Measurements from ENCODE around the gene ANKRD11.
"Not testable (repeated sequence)": the region's sequence is repeated elsewhere in the genome, so short reads cannot be mapped to it uniquely, and the experiment has no call there.

ANKRD11 gene

GRCh38 chr16:89268987-89269735 is 221.2 kb downstream of the ANKRD11 start:
- H3K27ac ChIP-seq, result no peak overlapping the region
- no peak for TF ChIP-seq ZFX (IDR thresholded peaks at IDR 0.05; ENCODE audit: borderline replicate concordance)
- TF ChIP-seq, protein P1, sequence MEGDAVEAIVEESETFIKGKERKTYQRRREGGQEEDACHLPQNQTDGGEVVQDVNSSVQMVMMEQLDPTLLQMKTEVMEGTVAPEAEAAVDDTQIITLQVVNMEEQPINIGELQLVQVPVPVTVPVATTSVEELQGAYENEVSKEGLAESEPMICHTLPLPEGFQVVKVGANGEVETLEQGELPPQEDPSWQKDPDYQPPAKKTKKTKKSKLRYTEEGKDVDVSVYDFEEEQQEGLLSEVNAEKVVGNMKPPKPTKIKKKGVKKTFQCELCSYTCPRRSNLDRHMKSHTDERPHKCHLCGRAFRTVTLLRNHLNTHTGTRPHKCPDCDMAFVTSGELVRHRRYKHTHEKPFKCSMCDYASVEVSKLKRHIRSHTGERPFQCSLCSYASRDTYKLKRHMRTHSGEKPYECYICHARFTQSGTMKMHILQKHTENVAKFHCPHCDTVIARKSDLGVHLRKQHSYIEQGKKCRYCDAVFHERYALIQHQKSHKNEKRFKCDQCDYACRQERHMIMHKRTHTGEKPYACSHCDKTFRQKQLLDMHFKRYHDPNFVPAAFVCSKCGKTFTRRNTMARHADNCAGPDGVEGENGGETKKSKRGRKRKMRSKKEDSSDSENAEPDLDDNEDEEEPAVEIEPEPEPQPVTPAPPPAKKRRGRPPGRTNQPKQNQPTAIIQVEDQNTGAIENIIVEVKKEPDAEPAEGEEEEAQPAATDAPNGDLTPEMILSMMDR (IDR thresholded peaks at IDR 0.05), result no peak

GRCh38 chr16:89268585-89268984 is 221.8 kb downstream of the ANKRD11 start:
- TF ChIP-seq ZFX (IDR thresholded peaks at IDR 0.05; ENCODE audit: borderline replicate concordance), result no peak
- TF ChIP-seq, protein P1 (IDR thresholded peaks at IDR 0.05), result no peak
- no peak overlapping the region for H3K27ac ChIP-seq

- H3K27ac ChIP-seq, result not testable (repeated sequence)
These were observed 222.6 kb downstream of the ANKRD11 start for GRCh38 chr16:89267746-89268145.

DNA sequence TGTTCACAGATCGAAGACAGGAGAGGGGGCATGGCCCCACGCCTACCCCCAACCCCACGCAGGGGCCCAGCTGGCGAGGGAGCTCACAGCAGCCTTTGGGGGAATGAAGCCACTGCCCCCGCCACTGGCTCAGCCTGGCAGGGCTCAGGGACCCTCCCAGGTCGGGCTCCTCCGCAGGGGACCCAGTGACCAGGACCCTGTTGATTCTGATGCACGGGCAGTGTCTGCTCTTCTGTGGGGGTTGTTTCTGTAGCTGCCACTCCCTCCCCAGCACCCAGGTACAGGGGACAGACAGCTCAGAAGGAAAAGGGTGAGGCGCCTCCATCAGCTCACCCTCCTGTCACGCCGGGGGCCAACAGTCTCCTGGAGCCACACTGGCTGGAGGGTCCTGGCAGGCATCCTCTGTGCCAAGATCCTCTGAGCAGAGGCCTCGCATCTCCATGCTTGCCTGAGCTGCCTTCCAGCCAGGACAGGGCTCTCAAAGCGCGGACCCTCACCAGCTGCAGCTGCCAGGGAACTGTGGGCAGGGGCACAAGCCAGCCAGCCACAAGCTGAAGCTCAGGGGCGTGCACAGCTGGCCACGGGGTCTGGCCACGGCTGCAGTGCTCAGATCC is 223.7 kb downstream of the ANKRD11 start:
- TF ChIP-seq ZFX (IDR thresholded peaks at IDR 0.05; ENCODE audit: borderline replicate concordance), result no peak
- TF ChIP-seq, protein P1 (IDR thresholded peaks at IDR 0.05), result no peak

DNA sequence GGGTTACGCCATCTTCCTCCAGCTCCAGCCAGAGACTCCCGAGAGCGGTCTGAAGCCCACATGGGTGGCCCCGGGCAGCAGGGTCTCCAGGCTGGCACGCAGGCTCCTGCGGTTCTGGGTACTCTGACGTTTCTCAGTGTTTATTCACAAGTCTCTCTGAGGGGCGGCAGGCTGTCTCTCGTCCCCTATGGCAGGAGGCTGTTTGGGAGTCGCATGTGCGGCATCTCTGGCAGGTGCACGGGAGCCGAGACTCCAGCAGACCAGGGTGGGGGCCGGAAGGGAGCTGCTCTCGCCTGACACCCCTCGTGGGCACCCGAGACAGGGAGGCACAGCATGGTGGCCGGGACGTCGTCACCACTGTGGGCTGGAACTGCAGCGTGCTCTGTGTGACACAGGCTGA is 224.7 kb downstream of the ANKRD11 start:
- TF ChIP-seq, protein P1 (IDR thresholded peaks at IDR 0.05), result no peak
- TF ChIP-seq ZFX (IDR thresholded peaks at IDR 0.05; ENCODE audit: borderline replicate concordance), result no peak
- H3K27ac ChIP-seq, result no peak overlapping the region

More for the DNA sequence above, 223.7 kb downstream of the ANKRD11 start:
- no peak overlapping the region for H3K27ac ChIP-seq

DNA sequence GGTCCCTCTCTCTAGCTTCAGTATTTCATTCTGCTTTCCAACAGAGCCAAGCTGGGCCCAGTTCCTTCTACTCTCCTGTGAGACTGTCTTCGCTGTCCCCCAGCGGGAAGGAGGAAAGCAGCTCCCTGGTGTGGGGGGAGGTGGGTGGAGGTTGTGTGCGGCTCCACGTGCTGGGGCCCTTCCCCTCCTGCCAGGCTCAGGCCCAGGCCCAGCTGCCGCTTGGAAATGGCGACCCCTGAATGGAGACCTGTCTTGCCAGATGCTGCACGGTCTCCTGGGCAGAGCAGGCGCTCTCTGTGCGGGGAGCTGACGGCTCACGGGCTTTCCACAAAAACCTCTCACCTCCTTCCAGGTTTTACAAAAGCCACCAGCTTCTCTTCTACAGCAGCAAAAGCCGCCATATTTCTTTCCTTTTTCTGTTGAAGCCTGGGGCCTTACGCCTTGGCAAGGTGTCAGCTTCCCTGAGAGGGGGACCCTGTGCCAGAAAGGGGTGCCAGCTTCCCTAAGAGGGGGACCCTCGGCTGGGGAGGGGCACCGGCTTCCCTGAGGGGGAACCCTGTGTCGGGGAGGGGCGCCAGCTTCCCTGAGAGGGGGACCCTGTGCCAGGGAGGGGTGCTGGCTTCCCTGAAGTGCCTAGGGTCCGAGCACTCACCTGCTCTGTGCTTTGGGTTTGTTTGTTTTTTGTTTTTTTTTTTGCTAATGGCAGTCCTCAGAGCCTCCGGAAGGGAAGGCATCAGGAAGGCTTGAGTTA is 225.4 kb downstream of the ANKRD11 start:
- no peak for TF ChIP-seq ZFX (IDR thresholded peaks at IDR 0.05; ENCODE audit: borderline replicate concordance)
- TF ChIP-seq, protein P1 (IDR thresholded peaks at IDR 0.05), result no peak
- H3K27ac ChIP-seq, result no peak overlapping the region

- no peak overlapping the region for H3K27ac ChIP-seq
- no peak for TF ChIP-seq ZFX (IDR thresholded peaks at IDR 0.05; ENCODE audit: borderline replicate concordance)
- TF ChIP-seq, protein P1 (IDR thresholded peaks at IDR 0.05), result no peak
These were observed 228.4 kb downstream of the ANKRD11 start for GRCh38 chr16:89261691-89262563.

GRCh38 chr16:89259901-89260300 is 230.5 kb downstream of the ANKRD11 start:
- H3K27ac ChIP-seq, result not testable (repeated sequence)

Data from 22Rv1 (cell line).